Breast epithelium (tissue), 3 donors: ENCODE results near the gene PRRC2B.

Experiments
- CTCF ChIP-seq, 3 donors: fragments of 450-650 bp; IDR thresholded peaks; one replicate each; pipeline ENCODE4 v1.5.1; 2016 to 2017; ENCODE audit warnings: antibody characterized with exemption in 3 of 3, mild to moderate bottlenecking in 3 of 3, moderate library complexity in 3 of 3
- POLR2A ChIP-seq: fragments of 450-650 bp; IDR thresholded peaks from one replicate; pipeline ENCODE4 v1.6.1; 2016; ENCODE audit warnings: antibody characterized with exemption, mild to moderate bottlenecking, moderate library complexity
- POLR2AphosphoS5 ChIP-seq, 3 donors: sonication (generic); formaldehyde crosslinking; IDR thresholded peaks; one replicate each; pipeline ENCODE4 v1.6.1; 2017; ENCODE audit warnings: antibody characterized with exemption in 3 of 3

GRCh38 chr9:131500939-131501541 is 107.2 kb downstream of the PRRC2B start:
- TF ChIP-seq CTCF (IDR thresholded peaks at IDR 0.05) (no peak), POLR2A (no peak), POLR2AphosphoS5 (IDR thresholded peaks at IDR 0.05) (no peak)
